ENCODE data around the gene CHN2. TPM values are rescaled to one million over a fixed set of nuclear protein-coding genes. Genes with fewer than 3 reads are reported as not detected.
A peak's percentile ranks its signal among the peaks of the same experiment; 100 is the strongest.

The CHN2 gene
- total RNA-seq, 5 donors from 2014 or later (not counting 1 experiment from before 2014, with no cell fraction given): 4.5 to 9.0 (median 6.6) TPM

DNA sequence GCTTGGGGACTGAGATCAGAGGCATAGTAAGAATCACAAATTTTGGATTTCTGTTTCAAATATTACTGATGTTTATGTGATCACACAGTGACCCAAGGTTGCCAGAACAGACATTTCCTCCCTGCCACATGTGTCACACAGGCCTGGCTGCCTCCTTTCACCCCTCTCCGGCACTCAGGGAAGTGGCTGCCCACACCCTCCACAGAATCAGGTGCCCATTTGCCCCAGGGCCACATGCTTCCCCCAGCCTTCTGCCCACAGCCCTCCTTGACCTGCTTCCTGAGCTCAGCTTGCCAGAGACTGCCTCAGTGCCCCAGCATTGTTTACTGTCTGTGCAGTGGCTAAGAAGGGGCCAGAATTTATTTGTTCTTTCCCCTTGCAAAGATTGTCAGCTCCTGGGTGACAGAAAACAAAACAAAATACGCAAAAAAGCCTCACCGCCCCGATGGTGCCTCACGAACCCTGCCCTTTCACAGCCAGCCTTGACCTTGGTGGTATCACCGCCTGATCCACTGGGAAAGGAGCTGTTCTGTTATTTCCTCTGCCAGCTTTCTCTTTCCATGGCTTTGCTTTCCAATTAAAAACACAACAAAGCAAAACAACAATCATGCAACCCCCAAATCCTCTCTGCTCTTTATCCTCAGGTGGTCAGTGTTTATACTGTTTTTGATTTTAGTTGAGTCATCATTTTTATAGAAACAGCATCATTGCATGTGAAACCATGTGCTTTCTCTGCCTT lies 52.8 kb downstream of the CHN2 start:
- ChIA-PET POLR2A (interaction anchor here in 1 of 2 donors (0.6 kb wide), 1 partner anchor 11 kb away, joined by 6 read pairs; no protein-coding TSS in a partner anchor), CTCF (interaction anchor here in 1 of 2 donors (0.6 kb wide), 1 partner anchor 44 kb away, joined by 3 read pairs; no protein-coding TSS in a partner anchor)
- H3K9me3 ChIP-seq: no peaks in the 10 kb centered on the region
- ATAC-seq (replicated peaks in 1 of 4) (peak in 1 of 4 experiments; percentile 20), DNase-seq (no peak)
- Mint-ChIP-seq H3K9me3 (peaks cover 0 to 6% (median 0%) of the 10 kb centered on the region in 3 donors), H3K27ac (no peak overlapping the region), H3K27me3 (no peaks in the 10 kb centered on the region), H3K36me3 (no peaks in the 10 kb centered on the region), H3K4me3 (no peak overlapping the region), H3K4me1 (peaks cover 16 to 19% (median 17%) of the 10 kb centered on the region in 3 donors)
- peaks cover 4 to 13% of the 10 kb centered on the region in 2 experiments for H3K4me1 ChIP-seq (ENCODE audit: control insufficient read depth in 1 of 2, extremely low read depth in 1 of 2, insufficient read depth in 2 of 2, low read length in 2 of 2)
- H3K27ac ChIP-seq (ENCODE audit: low read length): no peak overlapping the region
- WGBS (ENCODE audit: insufficient coverage): 73% methylated on average over 6 of the region's 6 CpGs
- no peaks in the 10 kb centered on the region for H3K36me3 ChIP-seq (ENCODE audit: control insufficient read depth in 2 of 2, extremely low read depth in 1 of 2, insufficient read depth in 1 of 2, low read length in 1 of 2)
- no peaks in the 10 kb centered on the region for H3K27me3 ChIP-seq (replicated peaks in 1 of 2; ENCODE audit: control insufficient read depth in 2 of 2, extremely low read depth in 1 of 2, insufficient read depth in 2 of 2, low read length in 1 of 2)
- no peak overlapping the region for H3K4me3 ChIP-seq (ENCODE audit: control insufficient read depth in 1 of 2, extremely low read depth in 1 of 2, low read length in 1 of 2)

GRCh38 chr7:29247963-29248236 lies 53.3 kb downstream of the CHN2 start:
- H3K4me3 ChIP-seq (ENCODE audit: control insufficient read depth in 1 of 2, extremely low read depth in 1 of 2, low read length in 1 of 2): no peak overlapping the region
- H3K9me3 ChIP-seq: no peaks in the 10 kb centered on the region
- no peaks in the 10 kb centered on the region for H3K27me3 ChIP-seq (replicated peaks in 1 of 2; ENCODE audit: control insufficient read depth in 2 of 2, extremely low read depth in 1 of 2, insufficient read depth in 2 of 2, low read length in 1 of 2)
- H3K27ac ChIP-seq (ENCODE audit: low read length): no peak overlapping the region
- DNase-seq (no peak), ATAC-seq (replicated peaks in 1 of 4) (no peak)
- Mint-ChIP-seq H3K36me3 (no peaks in the 10 kb centered on the region), H3K4me1 (peaks cover 16 to 19% (median 17%) of the 10 kb centered on the region in 3 donors), H3K27me3 (no peaks in the 10 kb centered on the region), H3K4me3 (no peak overlapping the region), H3K27ac (no peak overlapping the region), H3K9me3 (peaks cover 0 to 6% (median 0%) of the 10 kb centered on the region in 3 donors)
- peaks cover 4 to 13% of the 10 kb centered on the region in 2 experiments for H3K4me1 ChIP-seq (ENCODE audit: control insufficient read depth in 1 of 2, extremely low read depth in 1 of 2, insufficient read depth in 2 of 2, low read length in 2 of 2)
- ChIA-PET CTCF (no interaction called here), POLR2A (interaction anchor here in 1 of 2 donors (0.6 kb wide), 1 partner anchor 11 kb away, joined by 6 read pairs; no protein-coding TSS in a partner anchor)
- 85% methylated on average over 3 of the region's 3 CpGs for WGBS (ENCODE audit: insufficient coverage)
- no peaks in the 10 kb centered on the region for H3K36me3 ChIP-seq (ENCODE audit: control insufficient read depth in 2 of 2, extremely low read depth in 1 of 2, insufficient read depth in 1 of 2, low read length in 1 of 2)

GRCh38 chr7:29248713-29249382 lies 54.3 kb downstream of the CHN2 start:
- DNase-seq (no peak), ATAC-seq (replicated peaks in 1 of 4) (no peak)
- 94% methylated on average over 6 of the region's 8 CpGs for WGBS (ENCODE audit: insufficient coverage)
- Histone ChIP-seq H3K9me3 (no peaks in the 10 kb centered on the region), H3K4me1 (ENCODE audit: control insufficient read depth in 1 of 2, extremely low read depth in 1 of 2, insufficient read depth in 2 of 2, low read length in 2 of 2) (peaks cover 4 to 13% of the 10 kb centered on the region in 2 experiments), H3K4me3 (ENCODE audit: control insufficient read depth in 1 of 2, extremely low read depth in 1 of 2, low read length in 1 of 2) (no peak overlapping the region), H3K27me3 (replicated peaks in 1 of 2; ENCODE audit: control insufficient read depth in 2 of 2, extremely low read depth in 1 of 2, insufficient read depth in 2 of 2, low read length in 1 of 2) (no peaks in the 10 kb centered on the region), H3K27ac (ENCODE audit: low read length) (no peak overlapping the region), H3K36me3 (ENCODE audit: control insufficient read depth in 2 of 2, extremely low read depth in 1 of 2, insufficient read depth in 1 of 2, low read length in 1 of 2) (no peaks in the 10 kb centered on the region)
- Mint-ChIP-seq H3K36me3 (no peaks in the 10 kb centered on the region), H3K4me1 (peaks cover 11 to 15% (median 11%) of the 10 kb centered on the region in 3 donors), H3K27ac (no peak overlapping the region), H3K4me3 (no peak overlapping the region), H3K9me3 (peaks cover 0 to 6% (median 0%) of the 10 kb centered on the region in 3 donors), H3K27me3 (no peaks in the 10 kb centered on the region)
- ChIA-PET CTCF (no interaction called here), POLR2A (interaction anchor here in 1 of 2 donors (0.5 kb wide), 1 partner anchor 39 kb away, joined by 3 read pairs; no protein-coding TSS in a partner anchor)

DNA sequence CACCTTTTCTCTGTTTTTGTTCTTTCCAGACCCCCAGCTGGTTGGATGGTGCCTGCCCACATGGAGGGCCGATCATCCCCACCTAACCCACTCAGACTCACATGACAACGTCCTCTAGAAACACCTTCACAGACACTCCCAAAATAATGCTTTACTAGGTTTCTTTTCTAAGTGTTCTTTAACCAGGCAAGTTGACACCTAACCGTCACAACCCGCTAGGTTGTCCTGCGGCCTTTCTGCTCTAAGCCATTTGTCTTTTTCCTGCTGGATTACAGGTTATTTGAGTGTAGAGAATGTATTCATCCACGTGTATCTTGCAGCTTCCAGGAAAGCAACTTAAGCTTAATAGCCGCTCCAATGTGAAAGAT lies 54.8 kb downstream of the CHN2 start:
- Mint-ChIP-seq H3K4me3 (no peak overlapping the region), H3K9me3 (peaks cover 0 to 6% (median 0%) of the 10 kb centered on the region in 3 donors), H3K27me3 (no peaks in the 10 kb centered on the region), H3K36me3 (no peaks in the 10 kb centered on the region), H3K4me1 (peaks cover 6 to 10% (median 6%) of the 10 kb centered on the region in 3 donors), H3K27ac (no peak overlapping the region)
- ChIA-PET POLR2A (no interaction called here), CTCF (no interaction called here)
- DNase-seq (no peak), ATAC-seq (replicated peaks in 1 of 4) (no peak)
- Histone ChIP-seq H3K36me3 (ENCODE audit: control insufficient read depth in 2 of 2, extremely low read depth in 1 of 2, insufficient read depth in 1 of 2, low read length in 1 of 2) (no peaks in the 10 kb centered on the region), H3K9me3 (no peaks in the 10 kb centered on the region), H3K4me3 (ENCODE audit: control insufficient read depth in 1 of 2, extremely low read depth in 1 of 2, low read length in 1 of 2) (no peak overlapping the region), H3K27ac (ENCODE audit: low read length) (no peak overlapping the region), H3K27me3 (replicated peaks in 1 of 2; ENCODE audit: control insufficient read depth in 2 of 2, extremely low read depth in 1 of 2, insufficient read depth in 2 of 2, low read length in 1 of 2) (no peaks in the 10 kb centered on the region), H3K4me1 (ENCODE audit: control insufficient read depth in 1 of 2, extremely low read depth in 1 of 2, insufficient read depth in 2 of 2, low read length in 2 of 2) (peaks cover 2 to 11% of the 10 kb centered on the region in 2 experiments)
- 84% methylated on average over 2 of the region's 7 CpGs for WGBS (ENCODE audit: insufficient coverage)

GRCh38 chr7:29249860-29250259 lies 55.3 kb downstream of the CHN2 start:
- no CpG with 5 or more reads among the region's 1 CpG for WGBS (ENCODE audit: insufficient coverage)
- no peaks in the 10 kb centered on the region for H3K27me3 Mint-ChIP-seq
- no peak overlapping the region for H3K27ac ChIP-seq (ENCODE audit: low read length)
- no peak overlapping the region for H3K27ac Mint-ChIP-seq
- CTCF ChIA-PET: no interaction called here
- H3K4me3 ChIP-seq (ENCODE audit: control insufficient read depth in 1 of 2, extremely low read depth in 1 of 2, low read length in 1 of 2): no peak overlapping the region
- H3K36me3 ChIP-seq (ENCODE audit: control insufficient read depth in 2 of 2, extremely low read depth in 1 of 2, insufficient read depth in 1 of 2, low read length in 1 of 2): no peaks in the 10 kb centered on the region
- ATAC-seq (replicated peaks in 1 of 4) (no peak), DNase-seq (no peak)
- no peaks in the 10 kb centered on the region for H3K9me3 ChIP-seq
- peaks cover 3 to 5% (median 3%) of the 10 kb centered on the region in 3 donors for H3K4me1 Mint-ChIP-seq
- H3K4me1 ChIP-seq (ENCODE audit: control insufficient read depth in 1 of 2, extremely low read depth in 1 of 2, insufficient read depth in 2 of 2, low read length in 2 of 2): peaks cover 0 to 10% of the 10 kb centered on the region in 2 experiments
- H3K4me3 Mint-ChIP-seq: no peak overlapping the region
- H3K9me3 Mint-ChIP-seq: peaks cover 0 to 2% (median 0%) of the 10 kb centered on the region in 3 donors
- POLR2A ChIA-PET: no interaction called here
- H3K27me3 ChIP-seq (replicated peaks in 1 of 2; ENCODE audit: control insufficient read depth in 2 of 2, extremely low read depth in 1 of 2, insufficient read depth in 2 of 2, low read length in 1 of 2): no peaks in the 10 kb centered on the region
- H3K36me3 Mint-ChIP-seq: no peaks in the 10 kb centered on the region

GRCh38 chr7:29253225-29253624 lies 58.6 kb downstream of the CHN2 start:
- H3K36me3 Mint-ChIP-seq: no peaks in the 10 kb centered on the region
- no CpG with 5 or more reads among the region's 1 CpG for WGBS (ENCODE audit: insufficient coverage)
- no peaks in the 10 kb centered on the region for H3K27me3 Mint-ChIP-seq
- no peaks in the 10 kb centered on the region for H3K9me3 Mint-ChIP-seq
- Histone ChIP-seq H3K4me3 (ENCODE audit: control insufficient read depth in 1 of 2, extremely low read depth in 1 of 2, low read length in 1 of 2) (no peak overlapping the region), H3K27me3 (replicated peaks in 1 of 2; ENCODE audit: control insufficient read depth in 2 of 2, extremely low read depth in 1 of 2, insufficient read depth in 2 of 2, low read length in 1 of 2) (no peaks in the 10 kb centered on the region), H3K27ac (ENCODE audit: low read length) (no peak overlapping the region), H3K36me3 (ENCODE audit: control insufficient read depth in 2 of 2, extremely low read depth in 1 of 2, insufficient read depth in 1 of 2, low read length in 1 of 2) (no peaks in the 10 kb centered on the region), H3K9me3 (no peaks in the 10 kb centered on the region), H3K4me1 (ENCODE audit: control insufficient read depth in 1 of 2, extremely low read depth in 1 of 2, insufficient read depth in 2 of 2, low read length in 2 of 2) (no peaks in the 10 kb centered on the region)
- peaks cover 0 to 5% (median 4%) of the 10 kb centered on the region in 3 donors for H3K4me1 Mint-ChIP-seq
- no peak overlapping the region for H3K27ac Mint-ChIP-seq
- no peak for ATAC-seq (replicated peaks in 1 of 4)
- no peak for DNase-seq
- no peak overlapping the region for H3K4me3 Mint-ChIP-seq
- POLR2A ChIA-PET: no interaction called here
- CTCF ChIA-PET: interaction anchor here in 1 of 2 donors (0.7 kb wide), 1 partner anchor 64 kb away, joined by 3 read pairs; no protein-coding TSS in a partner anchor

All from T-cell (primary cell).